Osteocyte (in vitro differentiated cells): ENCODE measurements around the gene GALNT2. TPM values are rescaled to one million over a fixed set of nuclear protein-coding genes. Genes with fewer than 3 reads are reported as not detected.

ENCODE experiments used
- DNase-seq: peaks from one replicate; pipeline ENCODE4 v3.0.0; 2021; ENCODE audit warnings: mixed read lengths; ENCODE audit not compliant: unreplicated experiment; ENCODE audit errors: extremely low spot score
- H3K27ac Mint-ChIP-seq: one replicate; pipeline ENCODE4 v1.8.0; 2021; ENCODE audit warnings: mild to moderate bottlenecking, mixed read lengths; ENCODE audit not compliant: unreplicated experiment
- H3K27me3 Mint-ChIP-seq: one replicate; pipeline ENCODE4 v1.8.0; 2021; ENCODE audit warnings: mixed read lengths; ENCODE audit not compliant: unreplicated experiment
- H3K36me3 Mint-ChIP-seq: one replicate; pipeline ENCODE4 v1.8.0; 2021; ENCODE audit warnings: mixed read lengths; ENCODE audit not compliant: unreplicated experiment
- H3K4me1 Mint-ChIP-seq: one replicate; pipeline ENCODE4 v1.8.0; 2021; ENCODE audit warnings: mixed read lengths; ENCODE audit not compliant: unreplicated experiment
- H3K4me3 Mint-ChIP-seq: one replicate; pipeline ENCODE4 v1.8.0; 2021; ENCODE audit warnings: mild to moderate bottlenecking, moderate library complexity, mixed read lengths; ENCODE audit not compliant: unreplicated experiment
- H3K9me3 Mint-ChIP-seq: one replicate; pipeline ENCODE4 v1.8.0; 2021; ENCODE audit warnings: mixed read lengths; ENCODE audit not compliant: unreplicated experiment
- total RNA-seq: library from RNA; stranded (reverse); gene quantifications from 2 replicates; pipeline ENCODE4 v1.2.1, GENCODE V29; 2021
- TF ChIP-seq, protein P1 (sequence below): fragments of 200-600 bp; sonication (generic); IDR thresholded peaks from 2 replicates; pipeline ENCODE4 v1.5.0; 2021; ENCODE audit warnings: antibody characterized with exemption, mild to moderate bottlenecking, moderate library complexity

GALNT2 gene
- total RNA-seq, 1 donor from 2014 or later: 149 TPM

DNA sequence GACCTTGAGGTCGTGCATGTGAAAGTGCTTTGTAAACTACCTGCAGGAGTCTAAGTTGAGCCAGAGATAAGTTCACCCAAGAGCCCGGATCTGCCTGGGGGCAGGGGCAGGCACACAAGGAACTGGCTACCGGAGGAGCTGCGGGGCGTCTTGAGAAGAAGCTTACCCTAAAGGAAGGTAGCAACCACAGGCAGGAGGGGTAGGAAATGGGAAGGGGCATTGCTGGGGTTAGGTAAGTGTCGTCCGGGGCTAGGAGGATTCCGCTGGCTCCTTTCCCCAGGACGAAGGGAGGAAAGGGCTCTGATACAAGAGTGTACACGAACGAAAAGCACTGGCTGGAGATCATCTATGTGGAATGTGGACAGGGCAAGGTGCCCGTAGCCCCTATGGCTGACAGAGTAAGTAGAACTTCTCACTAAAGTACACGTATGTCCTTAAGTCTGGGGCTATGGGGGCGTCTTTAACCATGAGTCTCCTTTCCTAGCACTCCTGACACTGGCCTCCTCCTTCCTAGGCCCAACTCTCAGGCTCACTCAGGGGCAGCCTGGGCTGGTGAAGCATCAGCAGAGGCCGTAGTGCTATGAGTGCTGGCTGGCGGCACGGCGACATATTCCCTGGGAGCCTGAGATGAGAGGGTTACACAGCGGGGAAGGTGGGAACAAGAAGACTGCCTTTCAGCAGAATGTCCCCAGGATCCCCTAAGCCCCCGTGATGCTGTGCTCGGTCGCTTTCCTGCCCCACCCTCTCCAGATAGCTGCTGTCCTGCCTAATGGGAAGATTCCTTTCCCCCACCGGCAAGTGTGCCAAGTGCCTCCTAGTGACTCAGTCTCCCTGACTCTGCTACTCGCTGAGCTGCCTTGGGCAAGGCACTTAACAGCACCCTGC, 9.1 kb upstream of the GALNT2 start:
- Mint-ChIP-seq H3K9me3 (peaks cover 14% of the 10 kb centered on the region), H3K36me3 (peaks cover 3% of the 10 kb centered on the region), H3K27me3 (peaks cover 30% of the 10 kb centered on the region), H3K27ac (no peak overlapping the region), H3K4me1 (no peaks in the 10 kb centered on the region), H3K4me3 (no peak overlapping the region)
- no peak for DNase-seq
- TF ChIP-seq, protein P1, sequence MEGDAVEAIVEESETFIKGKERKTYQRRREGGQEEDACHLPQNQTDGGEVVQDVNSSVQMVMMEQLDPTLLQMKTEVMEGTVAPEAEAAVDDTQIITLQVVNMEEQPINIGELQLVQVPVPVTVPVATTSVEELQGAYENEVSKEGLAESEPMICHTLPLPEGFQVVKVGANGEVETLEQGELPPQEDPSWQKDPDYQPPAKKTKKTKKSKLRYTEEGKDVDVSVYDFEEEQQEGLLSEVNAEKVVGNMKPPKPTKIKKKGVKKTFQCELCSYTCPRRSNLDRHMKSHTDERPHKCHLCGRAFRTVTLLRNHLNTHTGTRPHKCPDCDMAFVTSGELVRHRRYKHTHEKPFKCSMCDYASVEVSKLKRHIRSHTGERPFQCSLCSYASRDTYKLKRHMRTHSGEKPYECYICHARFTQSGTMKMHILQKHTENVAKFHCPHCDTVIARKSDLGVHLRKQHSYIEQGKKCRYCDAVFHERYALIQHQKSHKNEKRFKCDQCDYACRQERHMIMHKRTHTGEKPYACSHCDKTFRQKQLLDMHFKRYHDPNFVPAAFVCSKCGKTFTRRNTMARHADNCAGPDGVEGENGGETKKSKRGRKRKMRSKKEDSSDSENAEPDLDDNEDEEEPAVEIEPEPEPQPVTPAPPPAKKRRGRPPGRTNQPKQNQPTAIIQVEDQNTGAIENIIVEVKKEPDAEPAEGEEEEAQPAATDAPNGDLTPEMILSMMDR: no peak

DNA sequence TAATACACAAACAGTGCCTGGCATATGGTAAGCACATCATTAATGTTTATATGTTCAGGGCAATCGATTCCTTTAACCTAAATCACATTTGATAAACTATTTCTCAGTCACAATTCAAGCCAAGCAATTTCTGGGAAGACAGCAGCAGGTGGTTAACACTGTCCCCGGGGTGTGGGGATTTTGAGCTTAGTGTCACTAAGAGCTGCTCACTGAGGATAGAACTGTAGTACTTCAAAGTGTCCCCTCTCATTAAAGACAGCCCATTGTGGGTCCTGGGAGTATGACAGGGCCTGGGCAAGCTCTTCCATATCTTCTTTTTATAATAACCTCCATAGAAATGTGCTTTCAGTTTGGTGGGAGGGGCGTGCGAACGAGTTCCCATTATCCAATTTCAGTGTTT, 8.4 kb upstream of the GALNT2 start:
- Mint-ChIP-seq H3K4me1 (no peaks in the 10 kb centered on the region), H3K36me3 (peaks cover 3% of the 10 kb centered on the region), H3K9me3 (peaks cover 18% of the 10 kb centered on the region), H3K4me3 (no peak overlapping the region), H3K27me3 (peaks cover 30% of the 10 kb centered on the region), H3K27ac (no peak overlapping the region)
- DNase-seq: no peak
- TF ChIP-seq, protein P1: no peak

DNA sequence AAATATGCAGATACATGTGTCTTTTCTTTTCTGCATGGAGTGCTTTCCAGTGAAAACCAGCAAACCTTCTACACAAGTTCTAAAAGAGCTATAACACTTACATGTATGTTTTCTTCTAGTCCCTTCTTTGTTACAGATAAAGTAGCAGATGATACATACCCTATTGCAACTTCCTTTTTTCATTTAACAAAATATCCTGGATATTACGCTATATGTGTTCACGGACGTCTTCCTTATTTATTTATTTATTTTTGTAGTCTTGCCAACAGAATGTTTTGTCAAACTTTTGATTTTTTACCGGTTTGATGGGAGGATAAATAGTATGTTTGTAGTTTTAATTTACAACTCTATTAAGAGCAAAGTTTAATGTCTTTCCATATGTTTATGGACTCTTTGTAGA, 5.2 kb upstream of the GALNT2 start:
- H3K4me1 Mint-ChIP-seq: peaks cover 5% of the 10 kb centered on the region
- peaks cover 21% of the 10 kb centered on the region for H3K9me3 Mint-ChIP-seq
- no peak overlapping the region for H3K4me3 Mint-ChIP-seq
- H3K36me3 Mint-ChIP-seq: peaks cover 3% of the 10 kb centered on the region
- H3K27ac Mint-ChIP-seq: no peak overlapping the region
- DNase-seq: no peak
- H3K27me3 Mint-ChIP-seq: peaks cover 15% of the 10 kb centered on the region
- TF ChIP-seq, protein P1: no peak

DNA sequence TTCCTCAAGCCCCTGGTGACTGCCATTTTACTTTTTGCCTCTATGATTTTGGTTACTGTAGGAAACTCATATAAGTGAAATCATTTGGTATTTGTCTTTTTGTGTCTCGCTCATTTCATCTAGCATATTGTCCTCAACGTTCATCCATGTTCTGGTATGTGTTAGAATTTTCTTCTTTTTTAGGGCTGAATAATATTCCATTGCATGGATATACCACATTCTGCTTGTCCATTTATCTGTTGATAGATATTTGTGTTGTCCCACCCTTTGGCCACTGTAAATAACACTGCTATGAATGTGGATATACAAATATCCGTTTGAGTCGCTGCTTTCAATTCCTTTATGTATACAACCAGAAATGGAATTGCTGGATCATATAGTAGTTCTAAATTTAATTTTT, 4.5 kb upstream of the GALNT2 start:
- H3K27ac Mint-ChIP-seq: no peak overlapping the region
- peaks cover 21% of the 10 kb centered on the region for H3K9me3 Mint-ChIP-seq
- H3K4me3 Mint-ChIP-seq: no peak overlapping the region
- peaks cover 3% of the 10 kb centered on the region for H3K36me3 Mint-ChIP-seq
- peaks cover 11% of the 10 kb centered on the region for H3K27me3 Mint-ChIP-seq
- TF ChIP-seq, protein P1: no peak
- peaks cover 5% of the 10 kb centered on the region for H3K4me1 Mint-ChIP-seq
- no peak for DNase-seq

DNA sequence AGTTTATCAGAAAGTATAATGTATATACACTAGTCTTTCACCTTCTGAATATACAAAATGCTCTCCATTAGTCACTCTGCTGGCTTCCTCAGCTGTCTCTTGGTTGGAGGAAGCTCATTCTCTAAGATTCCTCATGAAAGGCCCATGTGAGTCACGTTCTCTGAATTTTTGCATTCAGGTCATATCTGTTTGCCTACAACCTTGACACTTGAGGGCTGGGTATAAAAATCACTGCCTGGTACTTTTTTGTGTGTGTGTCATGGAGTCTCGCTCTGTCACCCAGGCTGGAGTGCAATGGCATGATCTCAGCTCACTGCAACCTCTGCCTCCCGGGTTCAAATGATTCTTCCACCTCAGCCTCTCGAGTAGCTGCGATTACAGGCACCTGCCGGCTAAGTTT, 2.8 kb upstream of the GALNT2 start:
- Mint-ChIP-seq H3K4me3 (no peak overlapping the region), H3K4me1 (peaks cover 12% of the 10 kb centered on the region), H3K9me3 (peaks cover 21% of the 10 kb centered on the region), H3K27ac (no peak overlapping the region), H3K27me3 (peaks cover 5% of the 10 kb centered on the region), H3K36me3 (peaks cover 3% of the 10 kb centered on the region)
- peak; percentile 13 for DNase-seq
- TF ChIP-seq, protein P1: no peak
